Measurements from ENCODE around the gene GCKR.

DNA sequence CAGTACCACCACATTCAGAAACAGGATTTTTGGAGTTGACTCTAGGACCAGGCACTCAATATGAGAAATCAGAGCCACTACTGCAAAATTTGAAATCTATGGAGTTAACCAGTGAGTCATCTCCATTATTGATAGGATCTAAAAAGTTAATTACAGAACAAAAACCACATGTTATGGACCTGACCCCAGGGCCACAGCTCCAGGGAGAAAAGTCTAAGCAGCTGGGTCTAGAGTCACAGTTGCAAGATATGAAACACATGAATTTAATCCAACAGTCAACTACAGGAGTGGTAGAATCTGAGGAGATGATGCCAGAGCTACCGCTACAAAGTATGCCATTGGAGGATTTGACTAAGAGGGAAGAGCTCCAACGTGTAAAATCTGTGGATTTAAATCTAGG is 72.8 kb downstream of the GCKR start:
- TF ChIP-seq CCAR2 (optimal IDR thresholded peaks at IDR 0.05; ENCODE audit: low read depth, low read length): no peak
- TF ChIP-seq GABPA (IDR thresholded peaks at IDR 0.05; ENCODE audit: low read depth, low read length): no peak
- no peak for TF ChIP-seq GABPA (CRISPR knock-in tag; IDR thresholded peaks at IDR 0.05; ENCODE audit: low read depth)
- no peak for TF ChIP-seq RAD21 (CRISPR knock-in tag; IDR thresholded peaks at IDR 0.05)
- no peak for TF ChIP-seq CTCF (CRISPR knock-in tag; IDR thresholded peaks at IDR 0.05)
- no peak for TF ChIP-seq ZNF768 (CRISPR knock-in tag; IDR thresholded peaks at IDR 0.05)
- no peak for TF ChIP-seq ZBTB40 (IDR thresholded peaks at IDR 0.05)
- no peak for TF ChIP-seq ZBTB40 (CRISPR knock-in tag; IDR thresholded peaks at IDR 0.05)
- no peak for TF ChIP-seq NR2C2 (CRISPR knock-in tag; IDR thresholded peaks at IDR 0.05; ENCODE audit: borderline replicate concordance)
- no peak for TF ChIP-seq CENPX (CRISPR knock-in tag; IDR thresholded peaks at IDR 0.05)
- TF ChIP-seq, protein P1, sequence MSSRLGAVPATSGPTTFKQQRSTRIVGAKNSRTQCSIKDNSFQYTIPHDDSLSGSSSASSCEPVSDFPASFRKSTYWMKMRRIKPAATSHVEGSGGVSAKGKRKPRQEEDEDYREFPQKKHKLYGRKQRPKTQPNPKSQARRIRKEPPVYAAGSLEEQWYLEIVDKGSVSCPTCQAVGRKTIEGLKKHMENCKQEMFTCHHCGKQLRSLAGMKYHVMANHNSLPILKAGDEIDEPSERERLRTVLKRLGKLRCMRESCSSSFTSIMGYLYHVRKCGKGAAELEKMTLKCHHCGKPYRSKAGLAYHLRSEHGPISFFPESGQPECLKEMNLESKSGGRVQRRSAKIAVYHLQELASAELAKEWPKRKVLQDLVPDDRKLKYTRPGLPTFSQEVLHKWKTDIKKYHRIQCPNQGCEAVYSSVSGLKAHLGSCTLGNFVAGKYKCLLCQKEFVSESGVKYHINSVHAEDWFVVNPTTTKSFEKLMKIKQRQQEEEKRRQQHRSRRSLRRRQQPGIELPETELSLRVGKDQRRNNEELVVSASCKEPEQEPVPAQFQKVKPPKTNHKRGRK (CRISPR knock-in tag; IDR thresholded peaks at IDR 0.05): no peak
- TF ChIP-seq SSRP1 (CRISPR knock-in tag; IDR thresholded peaks at IDR 0.05): no peak
- no peak for TF ChIP-seq ZNF124 (CRISPR knock-in tag; IDR thresholded peaks at IDR 0.05)
- TF ChIP-seq ELF3 (CRISPR knock-in tag; IDR thresholded peaks at IDR 0.05): no peak
- TF ChIP-seq POLR2A (IDR thresholded peaks at IDR 0.05; ENCODE audit: insufficient read depth in 1 of 2, low read depth in 2 of 2, low read length in 2 of 2): no peak

Measured in HepG2 (cell line).